HG03460 (cell line): ENCODE results near the gene GNA12.

Experiments used
- ATAC-seq: cut with Tn5 transposase; IDR thresholded peaks from one replicate; pipeline ENCODE4 v1.9.1; 2021; ENCODE audit not compliant: unreplicated experiment

Gene GNA12

GRCh38 chr7:2838873-2839578 is 5.1 kb downstream of the GNA12 start:
- peak; percentile 48 for ATAC-seq

DNA sequence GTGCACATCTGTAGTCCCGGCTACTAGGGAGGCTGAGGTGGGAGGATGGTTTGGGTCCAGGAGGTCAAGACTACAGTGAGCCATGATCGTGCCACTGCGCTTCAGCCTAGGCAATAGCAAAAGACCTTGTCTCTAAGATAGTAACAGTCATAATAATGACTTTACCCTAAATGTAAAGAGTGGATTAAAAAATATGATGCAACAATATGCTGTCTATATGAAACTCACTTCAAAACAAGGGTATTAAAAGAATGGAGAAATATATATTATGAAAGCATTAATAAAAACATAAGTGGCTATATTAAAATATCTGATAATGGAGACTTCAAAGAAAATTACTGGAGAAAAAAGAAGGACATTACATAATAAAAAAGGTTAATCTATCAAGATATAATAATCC is 5.7 kb downstream of the GNA12 start:
- ATAC-seq = no peak

DNA sequence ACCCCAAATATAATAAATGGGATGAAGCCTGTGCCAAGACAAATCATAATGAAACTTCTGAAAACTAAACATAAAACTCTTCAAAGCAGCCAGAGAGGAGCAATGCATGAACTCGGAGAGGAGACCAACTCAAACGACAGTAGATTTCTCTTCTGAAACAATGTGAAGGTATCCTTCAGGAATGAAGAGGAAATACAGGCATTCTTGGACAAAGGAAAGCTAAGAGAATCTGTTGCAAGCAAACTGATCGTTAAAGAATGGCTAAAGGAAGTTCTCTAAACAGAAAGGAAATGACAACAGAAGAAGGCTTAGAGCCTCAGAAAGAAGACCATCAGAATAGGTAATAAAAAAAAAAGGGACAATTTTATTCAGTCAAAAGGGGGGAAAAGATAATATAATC is 6.6 kb downstream of the GNA12 start:
- ATAC-seq = no peak

GRCh38 chr7:2834748-2835441 is 9.2 kb downstream of the GNA12 start:
- no peak for ATAC-seq

- ATAC-seq = no peak
Measured at GRCh38 chr7:2833083-2833910, 10.8 kb downstream of the GNA12 start.

GRCh38 chr7:2832461-2832860 is 11.6 kb downstream of the GNA12 start:
- no peak for ATAC-seq

GRCh38 chr7:2830609-2831376 is 13.3 kb downstream of the GNA12 start:
- ATAC-seq = no peak

DNA sequence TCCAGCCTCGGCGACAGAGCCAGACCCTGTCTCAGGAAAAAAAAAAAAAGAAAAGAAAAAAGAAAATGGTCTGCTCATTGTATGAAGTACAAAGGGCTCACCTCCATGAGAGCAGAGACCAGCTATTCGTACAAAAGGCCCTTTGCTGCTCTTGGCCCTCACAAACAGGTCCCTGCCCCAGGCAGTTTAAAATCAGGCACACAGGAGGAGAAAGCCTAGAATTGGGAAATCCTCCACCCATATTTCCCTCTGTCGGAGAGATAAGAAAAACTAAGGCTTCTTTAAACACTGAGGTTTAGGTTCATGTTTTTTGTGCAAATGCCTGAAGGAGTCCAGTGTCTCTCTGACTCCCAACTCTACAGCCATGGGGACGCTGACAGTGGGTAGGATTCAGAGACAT is 15.1 kb downstream of the GNA12 start:
- ATAC-seq = no peak

GRCh38 chr7:2826771-2827170 is 17.3 kb downstream of the GNA12 start:
- ATAC-seq = no peak

- ATAC-seq = no peak
Measured at GRCh38 chr7:2825559-2826227, 18.4 kb downstream of the GNA12 start.

DNA sequence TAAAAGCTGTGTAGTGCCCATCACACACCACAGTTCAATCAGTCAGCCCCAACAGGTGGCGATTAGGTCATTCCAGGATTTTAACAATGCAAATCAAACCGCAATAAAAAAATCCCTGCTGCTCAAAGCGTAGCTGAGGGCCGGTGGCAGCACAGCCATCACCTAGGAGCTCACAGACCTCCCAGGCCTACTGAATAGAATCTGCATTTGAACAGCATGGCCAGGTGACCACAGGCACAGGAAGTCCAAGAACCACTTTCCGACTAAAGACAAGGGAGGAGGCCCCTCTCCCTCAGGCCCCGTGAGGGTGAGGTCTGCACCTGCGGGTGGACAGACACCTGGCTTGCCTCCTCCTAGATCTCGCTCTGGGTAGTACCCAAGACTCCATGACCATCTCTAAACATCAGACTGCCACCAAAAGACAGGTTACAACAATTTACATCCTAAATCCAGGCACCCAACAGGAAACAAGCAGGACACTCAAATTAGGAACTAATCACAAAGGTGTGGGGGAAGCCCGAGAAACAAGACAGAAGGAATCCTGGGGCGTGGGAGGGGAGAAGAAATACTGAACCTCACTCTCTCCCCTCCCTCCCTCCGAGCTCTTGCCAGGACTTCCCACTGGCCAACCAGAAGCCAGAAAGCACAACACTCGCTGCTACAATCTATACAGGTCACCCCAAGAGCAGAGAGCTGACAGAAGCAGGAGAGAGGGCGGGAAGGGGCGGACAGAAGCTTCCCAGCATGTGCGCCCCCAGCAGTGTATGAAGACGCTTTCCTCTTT is 19.2 kb downstream of the GNA12 start:
- ATAC-seq = peak; percentile 43

DNA sequence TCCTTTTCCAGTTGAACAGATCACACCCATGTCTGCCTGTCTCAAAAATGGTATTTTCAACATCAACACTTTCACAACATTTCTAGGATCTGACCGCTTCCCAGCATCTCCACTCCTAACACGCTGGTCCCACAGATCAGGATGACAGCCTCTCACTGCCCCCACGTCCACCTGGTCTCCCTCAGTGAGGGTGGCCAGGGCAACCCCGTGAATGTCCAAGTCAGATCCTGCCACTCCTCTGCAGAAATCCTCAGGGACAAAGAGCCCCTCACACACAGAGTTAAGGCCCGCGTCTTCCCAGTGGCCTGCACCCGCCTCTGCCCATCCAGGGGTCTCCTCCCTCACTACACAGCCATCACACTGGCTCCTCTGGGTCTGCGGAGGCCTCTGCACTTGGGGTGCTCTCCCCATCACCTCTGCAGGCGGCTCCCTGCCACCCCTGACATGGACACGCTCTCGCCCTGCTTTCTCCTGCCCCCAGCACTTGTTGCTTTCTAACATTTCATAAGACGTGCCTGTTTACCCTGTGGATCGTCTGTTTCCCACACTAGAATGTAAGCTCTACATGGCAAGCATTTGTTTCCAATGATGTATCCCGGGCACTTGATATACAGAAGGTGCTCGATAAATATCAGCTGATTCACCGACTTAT is 20.0 kb downstream of the GNA12 start:
- no peak for ATAC-seq

DNA sequence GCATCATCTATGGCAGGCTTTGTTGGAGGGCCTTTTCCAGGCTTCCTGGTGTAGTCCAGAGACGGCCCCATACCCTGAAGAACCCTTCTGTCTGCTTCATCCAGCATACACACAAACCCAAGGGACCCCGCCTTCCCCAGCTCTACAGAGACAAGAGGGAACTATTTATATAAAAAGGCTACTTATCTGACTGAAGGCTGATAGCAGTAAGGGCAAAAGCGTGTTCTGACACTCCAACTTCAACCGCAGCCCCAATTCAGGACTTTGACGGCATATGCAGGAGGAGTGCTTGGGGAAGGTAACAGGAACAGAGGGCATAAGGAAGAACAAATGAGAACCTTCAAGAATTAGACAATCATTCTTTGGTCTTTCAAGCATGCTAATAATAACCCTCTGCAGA is 21.0 kb downstream of the GNA12 start:
- ATAC-seq = no peak

GRCh38 chr7:2821842-2822507 is 22.1 kb downstream of the GNA12 start:
- ATAC-seq = no peak

GRCh38 chr7:2821161-2821841 is 22.8 kb downstream of the GNA12 start:
- peak; percentile 50 for ATAC-seq

- ATAC-seq = no peak
Measured at GRCh38 chr7:2820508-2820934, 23.6 kb downstream of the GNA12 start.

DNA sequence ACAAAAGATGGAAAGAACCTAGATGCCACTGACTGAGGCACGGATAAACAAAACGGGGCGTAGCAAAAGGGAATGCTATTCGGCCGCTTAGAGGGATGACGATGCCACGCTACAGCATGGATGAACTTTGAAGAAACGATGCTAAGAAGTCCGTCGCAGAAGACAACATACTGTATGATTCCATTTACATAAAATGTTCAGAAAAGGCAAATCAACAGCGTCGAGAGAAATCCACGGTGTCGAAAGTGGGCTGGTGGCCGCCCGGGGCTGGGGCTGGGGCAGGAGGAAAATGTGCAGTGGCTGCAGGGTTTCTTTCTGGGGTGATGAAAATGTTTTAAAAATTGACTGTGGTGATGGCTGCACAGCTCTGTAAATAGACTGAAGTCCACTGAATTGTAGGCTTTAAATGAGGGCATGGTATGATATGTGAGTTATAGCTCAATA is 24.1 kb downstream of the GNA12 start:
- ATAC-seq = no peak
